Activated naive CD4-positive, alpha-beta T cell treated with Interleukin-2 at 50 U/mL for 16 hours (primary cell): ENCODE results near the gene HOXB5.

Source experiments
- DNase-seq: peaks from one replicate; pipeline ENCODE4 v3.0.0-alpha.2; 2020

The HOXB5 gene

GRCh38 chr17:48593126-48593829, at the start of gene HOXB5:
Gene HOXB5 (minus strand): TSS chr17:48593779. CDS start chr17:48593682, 97 bp downstream.
- DNase-seq: no peak

DNA sequence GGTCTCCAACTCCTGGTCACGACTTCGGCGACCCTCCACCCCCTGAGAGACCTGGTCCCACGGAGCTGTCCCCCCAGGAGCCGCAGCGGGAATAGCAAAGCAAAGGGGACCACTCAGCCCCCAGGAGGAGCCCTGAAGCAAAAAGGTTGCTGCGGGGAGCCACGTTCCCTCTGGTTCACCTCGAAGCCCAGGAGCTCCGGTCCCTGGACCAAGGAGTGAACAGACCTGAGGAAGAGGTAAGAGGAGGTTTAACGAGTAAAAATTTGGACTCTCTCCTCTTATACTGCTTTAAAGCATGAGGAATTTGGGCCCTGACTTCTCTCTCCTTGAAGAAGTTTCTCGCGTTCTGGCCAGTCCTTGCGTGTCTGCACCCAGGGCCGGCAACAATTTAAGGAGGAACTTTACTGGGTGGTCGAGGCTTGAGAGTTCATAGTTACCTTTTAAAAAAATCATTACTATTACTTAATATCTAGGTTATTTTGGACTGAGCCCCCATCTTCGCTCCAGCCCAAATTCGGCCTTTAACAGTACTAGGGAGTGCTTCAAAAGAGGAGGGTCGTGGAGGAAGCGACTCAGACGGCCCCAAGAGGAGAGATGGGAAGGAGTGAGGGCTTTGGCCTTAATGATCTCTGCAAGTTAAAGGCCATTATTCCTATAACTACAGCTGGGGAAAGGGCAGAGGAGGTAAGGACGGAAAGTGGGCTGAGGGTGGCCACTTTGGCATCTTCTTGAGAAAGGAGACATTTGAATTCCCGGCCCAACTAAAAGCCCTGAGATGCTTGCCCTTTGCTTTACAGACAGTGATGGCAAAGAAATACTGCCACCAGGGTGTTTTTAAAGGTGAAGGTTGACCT, 49.5 kb upstream of the HOXB5 start:
- no peak for DNase-seq

DNA sequence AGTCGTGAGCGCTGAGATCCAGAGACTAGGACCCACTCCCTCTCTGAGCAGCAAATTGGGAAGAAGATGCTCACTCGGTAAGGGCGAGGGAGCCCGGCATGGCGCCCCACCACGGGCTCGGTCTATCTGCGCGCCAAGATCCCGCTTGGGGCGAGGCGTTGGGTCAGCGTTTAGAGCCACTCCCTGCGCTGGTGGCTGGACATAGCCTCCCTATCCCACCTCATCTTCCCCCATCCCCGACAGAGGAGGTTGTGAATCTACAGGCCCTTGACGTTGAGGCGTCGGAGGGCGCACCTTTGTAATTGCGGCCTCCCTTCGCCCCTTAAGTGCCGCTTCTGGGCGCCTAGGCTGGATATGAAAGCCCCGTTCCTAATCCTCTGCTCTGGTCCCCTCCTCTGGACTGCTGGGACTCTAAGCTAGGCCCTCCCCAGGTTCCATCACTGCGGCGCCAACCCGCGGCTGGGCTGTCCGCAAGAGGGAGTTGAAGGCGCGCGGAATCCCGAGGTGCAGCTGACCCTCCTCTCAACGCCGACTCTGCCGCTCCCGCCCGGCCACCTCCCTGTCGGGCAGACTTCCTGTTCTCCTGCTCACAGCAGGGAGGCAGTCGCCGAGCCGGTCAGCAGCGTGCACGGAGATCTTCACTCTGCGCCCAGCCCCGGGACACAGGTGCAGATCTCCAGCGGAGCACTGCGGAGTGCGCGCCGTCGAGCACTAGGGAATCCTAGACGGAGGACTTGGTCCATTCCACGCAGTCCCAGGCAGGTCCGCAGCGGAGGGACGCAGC, 48.7 kb upstream of the HOXB5 start:
- no peak for DNase-seq

DNA sequence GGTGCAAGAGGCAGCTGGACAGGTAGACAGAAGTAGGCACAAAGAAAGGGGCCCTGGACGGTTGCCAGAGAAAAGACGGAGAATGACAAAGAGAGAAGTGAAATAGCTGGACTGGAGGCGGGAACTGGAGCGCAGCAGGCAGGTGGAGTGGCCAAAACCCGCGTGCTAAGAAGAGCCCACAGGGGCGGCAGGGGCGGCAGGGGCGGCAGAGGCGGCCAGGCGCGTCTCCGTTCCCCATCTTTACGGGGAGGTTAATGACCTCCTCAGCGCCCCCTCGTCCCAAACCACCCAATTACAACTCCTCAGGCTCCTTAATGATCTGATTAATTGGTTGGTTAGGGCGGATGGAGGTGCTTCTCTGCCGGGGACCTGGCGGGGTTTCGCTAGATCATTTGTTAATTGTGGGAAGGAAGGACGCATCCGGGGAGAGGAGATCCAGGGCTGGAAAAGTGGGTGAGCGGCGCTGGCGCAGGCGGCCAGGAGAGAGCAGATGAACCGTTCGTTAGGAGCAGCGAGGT, 48.0 kb upstream of the HOXB5 start:
- no peak for DNase-seq

DNA sequence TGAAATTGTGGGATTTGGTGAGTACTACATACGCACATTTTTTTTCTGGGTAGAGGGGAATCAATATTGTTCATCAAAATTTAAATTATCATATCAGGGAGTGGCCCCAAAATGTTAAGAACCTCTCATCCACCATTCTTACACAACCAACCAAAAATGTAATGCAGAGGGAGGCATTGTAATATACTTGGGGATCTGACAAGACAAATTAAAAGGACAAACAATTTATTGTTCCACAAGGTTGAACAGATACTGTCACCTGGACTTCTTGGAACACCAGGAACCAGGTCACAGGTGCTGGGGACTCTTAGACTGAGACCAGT, 47.2 kb upstream of the HOXB5 start:
- no peak for DNase-seq

GRCh38 chr17:48639982-48640857, 46.6 kb upstream of the HOXB5 start:
- no peak for DNase-seq

DNA sequence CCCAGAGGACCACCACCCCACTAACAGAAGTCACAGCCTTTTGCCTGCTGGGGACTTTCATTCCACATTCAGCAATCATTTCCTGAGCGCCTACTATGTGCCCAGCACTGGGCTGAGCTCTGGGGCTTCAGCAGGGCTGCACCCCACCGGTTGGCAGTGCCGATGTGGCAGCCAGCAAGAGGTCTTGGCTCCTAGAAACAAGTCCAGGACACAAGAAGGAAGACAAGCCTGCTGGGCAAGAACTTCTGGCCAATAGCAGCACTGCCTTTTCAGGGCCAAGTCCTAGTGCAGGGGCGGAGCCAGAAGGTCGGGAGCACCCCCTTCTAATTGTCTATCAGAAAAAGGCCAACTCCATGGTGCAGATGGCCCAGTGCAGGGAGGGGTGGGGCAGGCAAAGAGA, 45.6 kb upstream of the HOXB5 start:
- DNase-seq: no peak

GRCh38 chr17:48637323-48638260, 44.0 kb upstream of the HOXB5 start:
- no peak for DNase-seq

GRCh38 chr17:48636177-48637018, 42.8 kb upstream of the HOXB5 start:
- peak; percentile 75 for DNase-seq

- no peak for DNase-seq
Measured at GRCh38 chr17:48634493-48635208, 41.1 kb upstream of the HOXB5 start.

- DNase-seq: no peak
Measured at GRCh38 chr17:48633266-48633677, 39.7 kb upstream of the HOXB5 start.

GRCh38 chr17:48632579-48633265, 39.1 kb upstream of the HOXB5 start:
- DNase-seq: no peak

DNA sequence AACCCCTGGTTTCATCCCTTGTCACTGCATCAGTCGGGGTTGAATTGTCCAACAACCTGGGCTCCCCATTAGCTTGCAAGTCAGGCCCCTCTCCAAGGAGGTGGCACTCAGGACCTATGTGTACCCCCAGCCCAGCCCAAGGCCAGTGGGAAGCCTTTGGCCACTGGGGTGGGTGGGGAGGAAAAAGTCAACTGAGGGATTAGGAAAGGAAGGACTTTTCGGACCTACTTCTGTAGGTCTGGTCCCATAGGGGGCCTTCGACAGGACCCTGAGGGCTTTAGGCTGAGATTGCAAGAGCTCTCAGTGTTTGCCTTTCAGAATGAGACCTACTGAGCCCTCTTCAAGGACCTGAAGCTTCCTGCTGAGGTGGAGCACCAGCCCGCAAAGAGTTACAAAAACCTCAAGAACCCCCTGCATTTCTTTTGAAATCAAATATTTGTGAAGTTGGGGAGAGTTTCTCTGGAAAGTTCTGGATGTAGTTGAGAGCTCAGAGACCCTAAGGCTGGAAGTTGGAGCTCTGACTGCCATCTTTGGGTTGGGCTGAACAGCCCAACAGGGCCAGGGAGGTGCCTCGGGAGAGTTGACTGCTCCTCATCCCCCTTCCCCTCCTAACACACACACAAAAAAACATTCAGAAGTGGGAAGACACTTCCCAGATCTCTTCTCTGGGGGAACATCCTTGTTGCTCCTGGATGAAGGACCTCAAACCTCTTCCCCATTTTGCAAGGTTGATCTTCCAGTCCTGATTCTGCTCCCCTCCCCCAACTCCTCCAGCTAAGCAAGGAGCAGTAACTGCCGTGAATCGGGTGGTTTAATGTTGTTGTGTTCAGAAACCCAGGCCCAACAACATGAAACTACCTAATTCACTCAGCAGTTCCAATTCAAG, 38.4 kb upstream of the HOXB5 start:
- no peak for DNase-seq

DNA sequence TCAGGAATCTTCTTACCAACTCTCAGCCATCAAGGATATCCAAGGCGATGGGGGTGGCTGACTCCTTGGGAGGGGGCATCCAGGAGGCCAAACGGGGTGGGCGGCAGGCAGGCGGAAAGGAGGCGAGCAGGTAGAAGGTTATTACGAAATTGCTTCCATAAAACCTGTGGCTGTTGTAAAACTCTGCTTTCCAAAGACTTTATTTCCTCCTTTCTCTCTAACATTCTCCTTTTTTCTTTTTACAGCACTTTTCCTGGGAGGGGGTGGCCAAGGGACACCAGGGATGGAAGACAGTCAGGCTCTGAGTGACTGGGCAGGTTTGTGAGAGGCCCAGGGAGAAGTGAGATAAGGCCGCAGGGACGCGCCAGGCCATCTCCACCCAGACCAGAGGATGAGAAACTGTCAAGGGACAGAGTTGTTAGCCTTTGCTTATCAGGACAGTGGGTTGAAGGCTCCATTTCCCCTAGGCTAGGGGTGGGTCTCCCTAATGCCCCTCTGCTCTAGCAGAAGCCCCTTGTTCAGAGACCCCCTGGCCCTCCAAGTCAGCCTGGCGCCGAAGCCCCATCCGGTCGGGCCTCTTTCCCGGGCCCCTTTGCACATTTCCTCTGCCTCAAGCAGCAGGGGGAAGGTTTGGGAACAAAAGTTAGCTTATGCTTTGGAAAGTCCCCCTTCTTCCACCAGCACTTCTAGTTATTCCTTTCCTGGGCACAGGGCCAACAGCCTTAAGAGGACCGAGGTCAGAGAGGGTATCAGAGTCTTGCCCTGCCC, 37.5 kb upstream of the HOXB5 start:
- no peak for DNase-seq

DNA sequence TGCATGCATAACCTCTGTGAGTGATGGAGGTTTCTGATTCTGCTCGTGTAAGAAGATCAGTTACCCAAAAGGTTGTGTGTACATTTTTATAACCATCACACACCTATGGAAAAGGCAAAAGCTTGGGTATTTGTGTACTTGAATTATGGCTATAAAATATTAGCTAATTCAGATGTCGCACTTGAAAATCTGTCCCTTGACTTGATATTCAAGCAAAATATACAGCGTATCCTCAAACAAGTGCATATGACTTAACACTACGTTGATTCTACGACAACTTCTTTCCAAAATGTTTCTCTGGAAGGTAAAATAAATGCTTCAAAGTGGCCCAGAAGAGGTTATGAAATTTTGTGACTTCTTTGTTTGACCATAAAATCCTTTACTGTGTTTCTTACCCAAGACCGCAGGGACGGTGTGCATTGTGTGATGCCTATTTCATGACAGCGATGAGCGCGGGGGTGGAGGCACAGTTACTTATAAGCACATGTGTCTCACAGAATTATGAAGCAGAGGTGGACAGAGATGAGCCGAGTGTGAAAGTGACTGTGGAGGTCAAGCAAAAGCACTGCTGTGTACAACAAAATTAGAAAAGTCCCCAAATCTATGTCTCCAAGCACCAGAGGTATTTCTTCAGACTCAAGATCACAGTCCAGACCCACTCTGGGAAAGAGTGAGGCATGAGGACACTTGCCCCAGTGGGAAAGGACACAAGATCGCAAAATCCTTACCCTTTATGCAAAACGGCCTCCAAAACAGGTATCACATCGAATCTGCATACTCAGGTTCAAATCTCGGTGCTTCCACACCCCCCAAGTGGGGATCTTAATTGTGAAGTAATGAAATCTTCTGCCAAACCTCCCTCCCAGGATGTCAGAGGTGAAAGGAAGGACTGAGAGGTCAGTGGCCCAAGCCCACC, 36.7 kb upstream of the HOXB5 start:
- DNase-seq: no peak

- DNase-seq: no peak
Measured at GRCh38 chr17:48629411-48629759, 35.8 kb upstream of the HOXB5 start.
